Measurements from ENCODE around the gene CADPS.

GRCh38 chr3:62665627-62666437, 209.4 kb downstream of the CADPS start:
- TF ChIP-seq CTCF (IDR thresholded peaks at IDR 0.05; ENCODE audit: low read length): peak; percentile 98
- TF ChIP-seq EZH2 (IDR thresholded peaks at IDR 0.05; ENCODE audit: borderline replicate concordance, low read length): no peak

Measured in OCI-LY1 (cell line).